ENCODE measurements around the gene DRC3. TPM values are rescaled to one million over a fixed set of nuclear protein-coding genes. Genes with fewer than 3 reads are reported as not detected.

The DRC3 gene
- total RNA-seq, 1 experiment from 2014 or later: 0.68 TPM

DNA sequence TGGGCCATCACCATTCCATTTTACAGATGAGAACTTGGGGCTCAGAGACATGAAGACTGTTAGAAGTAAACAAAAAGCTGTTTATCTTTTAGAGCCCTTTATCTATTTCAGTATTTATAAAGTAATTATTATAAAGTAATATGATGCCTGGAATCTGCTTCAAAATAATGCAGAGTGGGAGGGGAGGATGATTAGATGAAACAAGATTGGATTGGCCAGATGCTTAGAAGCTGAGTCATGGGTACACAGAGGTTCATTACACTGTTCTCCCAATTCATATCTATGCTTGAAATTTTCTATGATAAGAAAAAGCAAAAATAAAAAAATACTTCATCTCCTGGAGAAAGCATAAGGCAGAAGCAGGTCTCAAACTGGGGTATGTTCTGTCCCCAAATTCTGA lies 29.8 kb upstream of the DRC3 start:
- Histone ChIP-seq H3K27ac (ENCODE audit: insufficient read length, low read depth, low read length) (no peak overlapping the region), H3K27me3 (ENCODE audit: insufficient read depth, low read length) (no peaks in the 10 kb centered on the region), H3K9ac (ENCODE audit: extremely low read depth, insufficient read length, low read length) (no peak overlapping the region), H3K4me1 (ENCODE audit: insufficient read depth, low read length) (no peaks in the 10 kb centered on the region; the same call in 1 of the 2 replicates), H2AFZ (ENCODE audit: low read length) (no peak overlapping the region), H3K23ac (ENCODE audit: insufficient read length, low read depth, low read length) (no peak overlapping the region), H2BK15ac (ENCODE audit: low read depth, low read length) (no peak overlapping the region), H3K14ac (ENCODE audit: insufficient read depth, low read length) (no peak overlapping the region), H2BK12ac (ENCODE audit: insufficient read length, low read depth, low read length) (no peak overlapping the region), H4K91ac (ENCODE audit: insufficient read length, low read depth, low read length) (no peak overlapping the region), H3K23me2 (ENCODE audit: insufficient read length, low read depth, low read length, poor library complexity, severe bottlenecking) (no peaks in the 10 kb centered on the region), H3K9me3 (ENCODE audit: control insufficient read depth, low read depth, low read length) (no peaks in the 10 kb centered on the region), H4K20me1 (ENCODE audit: control insufficient read depth, insufficient read depth, insufficient read length) (no peaks in the 10 kb centered on the region), H3T11ph (ENCODE audit: low read length) (no peak overlapping the region), H4K5ac (ENCODE audit: insufficient read length, low read depth, low read length) (no peak overlapping the region), H2BK20ac (ENCODE audit: low read depth, low read length, poor library complexity, severe bottlenecking) (no peak overlapping the region), H3K18ac (ENCODE audit: insufficient read length, low read depth, low read length) (no peak overlapping the region), H3K79me1 (ENCODE audit: insufficient read depth, low read depth, low read length, poor library complexity, severe bottlenecking) (no peaks in the 10 kb centered on the region), H3K4ac (ENCODE audit: low read depth, low read length) (no peak overlapping the region), H3K79me2 (ENCODE audit: insufficient read depth, low read length) (no peaks in the 10 kb centered on the region), H2AK5ac (ENCODE audit: insufficient read length, low read length) (no peak overlapping the region), H2BK120ac (ENCODE audit: low read depth, low read length, poor library complexity, severe bottlenecking) (no peak overlapping the region), H4K8ac (replicated peaks; ENCODE audit: insufficient read length, low read depth, low read length) (no peak overlapping the region), H3K56ac (ENCODE audit: insufficient read length, low read depth, low read length) (no peak overlapping the region), H3K4me2 (ENCODE audit: insufficient read depth, insufficient read length, low read length) (no peak overlapping the region), H2BK5ac (ENCODE audit: insufficient read length, low read length) (no peak overlapping the region)
- H3K4me1 Mint-ChIP-seq: peaks cover 27 to 33% of the 10 kb centered on the region in 2 experiments
- no peak overlapping the region for H3K27ac Mint-ChIP-seq
- DNase-seq: no peak
- TF ChIP-seq, protein P1, sequence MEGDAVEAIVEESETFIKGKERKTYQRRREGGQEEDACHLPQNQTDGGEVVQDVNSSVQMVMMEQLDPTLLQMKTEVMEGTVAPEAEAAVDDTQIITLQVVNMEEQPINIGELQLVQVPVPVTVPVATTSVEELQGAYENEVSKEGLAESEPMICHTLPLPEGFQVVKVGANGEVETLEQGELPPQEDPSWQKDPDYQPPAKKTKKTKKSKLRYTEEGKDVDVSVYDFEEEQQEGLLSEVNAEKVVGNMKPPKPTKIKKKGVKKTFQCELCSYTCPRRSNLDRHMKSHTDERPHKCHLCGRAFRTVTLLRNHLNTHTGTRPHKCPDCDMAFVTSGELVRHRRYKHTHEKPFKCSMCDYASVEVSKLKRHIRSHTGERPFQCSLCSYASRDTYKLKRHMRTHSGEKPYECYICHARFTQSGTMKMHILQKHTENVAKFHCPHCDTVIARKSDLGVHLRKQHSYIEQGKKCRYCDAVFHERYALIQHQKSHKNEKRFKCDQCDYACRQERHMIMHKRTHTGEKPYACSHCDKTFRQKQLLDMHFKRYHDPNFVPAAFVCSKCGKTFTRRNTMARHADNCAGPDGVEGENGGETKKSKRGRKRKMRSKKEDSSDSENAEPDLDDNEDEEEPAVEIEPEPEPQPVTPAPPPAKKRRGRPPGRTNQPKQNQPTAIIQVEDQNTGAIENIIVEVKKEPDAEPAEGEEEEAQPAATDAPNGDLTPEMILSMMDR (conservative IDR thresholded peaks at IDR 0.05): no peak
- no peaks in the 10 kb centered on the region for H3K36me3 Mint-ChIP-seq (ENCODE audit: insufficient read depth in 1 of 3, low read depth in 3 of 3)
- no peaks in the 10 kb centered on the region for H3K9me3 Mint-ChIP-seq
- no peaks in the 10 kb centered on the region for H3K27me3 Mint-ChIP-seq (ENCODE audit: low read depth)
- H3K4me3 Mint-ChIP-seq: no peak overlapping the region
